CD8-positive, alpha-beta memory T cell (primary cell): ENCODE data around the gene TRIM61. TPM values are rescaled to one million over a fixed set of nuclear protein-coding genes. Genes with fewer than 3 reads are reported as not detected.
"Not testable (repeated sequence)": the region's sequence is repeated elsewhere in the genome, so short reads cannot be mapped to it uniquely, and the experiment has no call there.

ENCODE experiments used
- CTCF ChIA-PET: fragments of 350-600 bp; sonication (Branson Sonifier 250); formaldehyde crosslinking; loops from one replicate; lab custom pipeline; 2021; ENCODE audit warnings: antibody characterized with exemption; lab: Charles Lee
- POLR2A ChIA-PET: fragments of 350-600 bp; sonication (Branson Sonifier 250); formaldehyde crosslinking; loops from one replicate; lab custom pipeline; 2021; ENCODE audit warnings: antibody characterized with exemption; lab: Charles Lee
- DNase-seq, 5 donors: peaks; one replicate each; pipeline versions ENCODE4 v3.0.0 to v3.0.0-alpha.2; 2020 to 2022; ENCODE audit warnings: mixed read lengths in 1 of 5
- H3K27ac ChIP-seq: one replicate; pipeline ENCODE4 v1.7.0; 2013; ENCODE audit warnings: low read depth, mild to moderate bottlenecking, low read length, moderate library complexity
- H3K27me3 ChIP-seq: 2 replicates; pipeline ENCODE4 v1.7.0; 2013; ENCODE audit warnings: low read length, mild to moderate bottlenecking; ENCODE audit not compliant: insufficient read depth, poor library complexity, severe bottlenecking
- H3K36me3 ChIP-seq: 2 replicates; pipeline ENCODE4 v1.7.0; 2013; ENCODE audit warnings: mild to moderate bottlenecking, low read length, moderate library complexity; ENCODE audit not compliant: insufficient read depth
- H3K4me1 ChIP-seq: 2 replicates; pipeline ENCODE4 v1.7.0; 2013; ENCODE audit warnings: mild to moderate bottlenecking, low read length, moderate library complexity; ENCODE audit not compliant: insufficient read depth
- H3K4me3 ChIP-seq: 2 replicates; pipeline ENCODE4 v1.7.0; 2013; ENCODE audit warnings: mild to moderate bottlenecking, low read length
- H3K9me3 ChIP-seq: 2 replicates; pipeline ENCODE4 v1.7.0; 2013; ENCODE audit warnings: mild to moderate bottlenecking, low read length
- H3K27ac Mint-ChIP-seq, 8 donors: one replicate each; pipeline ENCODE4 v1.8.0; 2020 to 2021; ENCODE audit warnings: mixed read lengths in 8 of 8, mild to moderate bottlenecking in 6 of 8, inconsistent platforms in 3 of 8, moderate library complexity in 3 of 8
- H3K27me3 Mint-ChIP-seq, 2 donors: one replicate each; pipeline ENCODE4 v1.8.0; 2020 to 2021; ENCODE audit warnings: mixed read lengths in 2 of 2, mild to moderate bottlenecking in 1 of 2, moderate library complexity in 1 of 2
- H3K36me3 Mint-ChIP-seq, 3 donors: one replicate each; pipeline ENCODE4 v1.8.0; 2020 to 2021; ENCODE audit warnings: mixed read lengths in 3 of 3, inconsistent platforms in 1 of 3, mild to moderate bottlenecking in 1 of 3
- H3K4me1 Mint-ChIP-seq, 3 donors: one replicate each; pipeline ENCODE4 v1.8.0; 2020 to 2021; ENCODE audit warnings: mixed read lengths in 3 of 3, inconsistent platforms in 1 of 3, mild to moderate bottlenecking in 1 of 3
- H3K4me3 Mint-ChIP-seq, 7 donors: one replicate each; pipeline ENCODE4 v1.8.0; 2020 to 2021; ENCODE audit warnings: mixed read lengths in 7 of 7, mild to moderate bottlenecking in 6 of 7, moderate library complexity in 4 of 7, inconsistent platforms in 2 of 7
- H3K9me3 Mint-ChIP-seq, 5 donors: one replicate each; pipeline ENCODE4 v1.8.0; 2020 to 2022; ENCODE audit warnings: mixed read lengths in 5 of 5, mild to moderate bottlenecking in 3 of 5, moderate library complexity in 2 of 5, inconsistent platforms in 1 of 5
- polyA plus RNA-seq: library from polyadenylated mRNA; unstranded; fragments of 300-500 nt; fragmentation: Illumina TruSeq; gene quantifications from one replicate; pipeline ENCODE4 v1.2.3, GENCODE V29; 2021
- total RNA-seq, 2 experiments: library from RNA; stranded (reverse); gene quantifications; one replicate each; pipeline ENCODE4 v1.2.3, GENCODE V29; 2021

Gene TRIM61
- total RNA-seq (1 to 10 TPM; 2.7 to 3.3 TPM), polyA plus RNA-seq (1.3 TPM)

DNA sequence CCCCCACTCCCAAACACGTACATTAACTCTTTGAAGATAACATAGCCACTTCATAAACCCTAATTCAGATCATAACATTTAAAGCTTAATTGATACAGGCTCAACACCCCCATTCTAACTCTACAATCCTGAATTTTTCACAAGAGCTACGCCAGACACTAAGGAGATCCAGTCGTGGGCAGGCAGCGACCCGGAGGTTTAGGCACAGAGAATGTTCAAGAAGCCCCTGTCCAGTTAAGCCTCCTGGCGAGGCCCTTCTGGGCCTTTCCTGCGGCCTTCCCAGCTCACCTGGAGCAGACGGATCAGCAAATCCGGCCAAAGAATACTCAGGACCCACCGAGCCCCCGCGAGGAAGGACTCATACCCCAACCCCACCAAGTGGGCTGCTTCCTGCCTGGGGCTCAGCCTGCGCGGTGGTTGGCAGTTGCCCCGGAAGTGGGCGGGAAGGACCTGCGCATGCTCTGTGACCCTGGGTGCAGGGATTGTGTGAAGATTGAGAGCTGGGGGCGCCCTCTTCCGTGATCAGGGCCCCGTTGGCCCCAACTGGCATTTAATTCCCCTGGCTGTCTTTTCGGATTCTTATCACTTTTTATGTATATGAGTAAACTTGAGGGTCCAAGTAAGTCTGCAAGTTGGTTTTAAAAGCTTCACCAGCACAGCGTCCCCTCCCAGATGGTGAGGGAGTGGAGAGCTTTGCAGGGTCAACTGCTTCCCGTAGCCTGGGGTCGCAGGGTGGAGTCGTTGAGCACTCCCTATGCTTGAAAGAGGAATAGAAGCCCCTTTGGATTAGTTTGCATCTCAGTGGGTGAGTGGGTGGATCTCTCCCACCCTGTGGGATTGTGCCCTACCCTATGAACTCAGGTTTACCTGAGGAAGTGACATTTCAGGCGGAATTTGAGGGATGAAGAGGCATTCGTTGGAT lies at the start of gene TRIM61:
Gene TRIM61, minus strand, starts transcription at position 415 of the 922 bp plus-strand sequence. CDS start 7,655 bp downstream, outside the sequence.
- Mint-ChIP-seq H3K9me3 (peaks cover 0 to 4% (median 0%) of the 10 kb centered on the region in 5 donors), H3K27ac (peak within 1 kb of the TSS in 7 of 8 donors; percentile 24 to 93 (median 83)), H3K4me1 (peaks cover 0 to 37% (median 5%) of the 10 kb centered on the region in 3 donors), H3K4me3 (peak within 1 kb of the TSS; percentile 63 to 90 (median 83)), H3K36me3 (peaks cover 0 to 18% (median 0%) of the 10 kb centered on the region in 3 donors), H3K27me3 (peaks cover 0 to 7% of the 10 kb centered on the region in 2 donors)
- CTCF ChIA-PET: interaction anchor here (0.8 to 1.4 kb wide), 4 partner anchors 10 to 47 kb away, joined by 3 to 6 read pairs (median 4); no protein-coding TSS in a partner anchor
- POLR2A ChIA-PET: no interaction called here
- no peaks in the 10 kb centered on the region for H3K36me3 ChIP-seq
- H3K9me3 ChIP-seq: no peaks in the 10 kb centered on the region
- H3K27me3 ChIP-seq: no peaks in the 10 kb centered on the region
- peak; percentile 10 to 74 (median 28) for DNase-seq
- peak within 1 kb of the TSS; percentile 68 for H3K4me3 ChIP-seq
- peaks cover 6% of the 10 kb centered on the region for H3K4me1 ChIP-seq
- peak within 1 kb of the TSS; percentile 24 for H3K27ac ChIP-seq

GRCh38 chr4:165025782-165026181 lies 48.3 kb upstream of the TRIM61 start:
- H3K9me3 Mint-ChIP-seq, CTCF ChIA-PET, H3K4me3 Mint-ChIP-seq, H3K9me3 ChIP-seq, H3K4me1 ChIP-seq, H3K4me3 ChIP-seq, H3K27ac Mint-ChIP-seq, DNase-seq, H3K27me3 ChIP-seq, H3K27ac ChIP-seq, H3K36me3 ChIP-seq, POLR2A ChIA-PET, H3K36me3 Mint-ChIP-seq, H3K4me1 Mint-ChIP-seq: not testable (repeated sequence)
- peaks cover 2 to 16% of the 10 kb centered on the region in 2 donors for H3K27me3 Mint-ChIP-seq

GRCh38 chr4:165019995-165020394 lies 42.5 kb upstream of the TRIM61 start:
- H3K4me3 Mint-ChIP-seq, H3K4me1 ChIP-seq, H3K4me3 ChIP-seq, DNase-seq, POLR2A ChIA-PET, H3K27me3 Mint-ChIP-seq, H3K4me1 Mint-ChIP-seq, H3K9me3 Mint-ChIP-seq, H3K27ac Mint-ChIP-seq, H3K36me3 Mint-ChIP-seq, H3K27me3 ChIP-seq, H3K36me3 ChIP-seq, H3K9me3 ChIP-seq, H3K27ac ChIP-seq, CTCF ChIA-PET: not testable (repeated sequence)

GRCh38 chr4:165016971-165017370 lies 39.5 kb upstream of the TRIM61 start:
- DNase-seq: no peak
- Histone ChIP-seq H3K27ac (no peak overlapping the region), H3K4me1 (no peaks in the 10 kb centered on the region), H3K27me3 (no peaks in the 10 kb centered on the region), H3K36me3 (no peaks in the 10 kb centered on the region), H3K9me3 (no peaks in the 10 kb centered on the region), H3K4me3 (no peak overlapping the region)
- peaks cover 7 to 8% of the 10 kb centered on the region in 2 donors for H3K27me3 Mint-ChIP-seq
- no peaks in the 10 kb centered on the region for H3K9me3 Mint-ChIP-seq
- POLR2A ChIA-PET: no interaction called here
- peak overlapping the region in 1 of 8 donors; percentile 64 for H3K27ac Mint-ChIP-seq
- CTCF ChIA-PET: interaction anchor here (1.5 kb wide), 1 partner anchor 10 kb away, joined by 4 read pairs; no protein-coding TSS in a partner anchor
- peaks cover 3 to 4% (median 4%) of the 10 kb centered on the region in 3 donors for H3K4me1 Mint-ChIP-seq
- no peaks in the 10 kb centered on the region for H3K36me3 Mint-ChIP-seq
- peak overlapping the region in 1 of 7 donors; percentile 7 for H3K4me3 Mint-ChIP-seq

DNA sequence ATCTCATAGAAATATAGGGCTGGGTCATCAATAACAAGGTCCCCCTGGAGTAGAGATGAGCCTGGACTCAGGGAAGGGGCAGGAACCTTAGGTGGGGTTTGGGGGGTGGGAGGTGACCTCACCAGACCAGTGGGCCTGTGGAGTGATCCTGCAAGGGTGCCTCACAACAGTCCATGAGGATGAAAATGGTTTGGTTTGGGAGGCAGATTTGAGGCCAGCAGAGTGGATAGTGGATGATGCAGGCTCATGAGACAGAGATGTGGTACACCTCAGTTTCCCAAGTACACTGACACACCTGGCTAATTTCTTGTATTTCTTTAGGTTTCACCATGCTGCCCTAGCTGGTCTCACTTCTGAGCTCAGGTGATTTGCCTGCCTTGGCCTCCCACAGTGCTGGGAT lies 36.2 kb upstream of the TRIM61 start:
- POLR2A ChIA-PET: no interaction called here
- no peak overlapping the region for H3K27ac Mint-ChIP-seq
- no peak overlapping the region for H3K27ac ChIP-seq
- H3K36me3 Mint-ChIP-seq: no peaks in the 10 kb centered on the region
- no peaks in the 10 kb centered on the region for H3K9me3 Mint-ChIP-seq
- H3K27me3 Mint-ChIP-seq: peaks cover 11 to 15% of the 10 kb centered on the region in 2 donors
- H3K4me3 ChIP-seq: no peak overlapping the region
- DNase-seq: no peak
- H3K4me1 Mint-ChIP-seq: peaks cover 3 to 11% (median 4%) of the 10 kb centered on the region in 3 donors
- CTCF ChIA-PET: no interaction called here
- H3K4me3 Mint-ChIP-seq: no peak overlapping the region
- no peaks in the 10 kb centered on the region for H3K4me1 ChIP-seq
- H3K27me3 ChIP-seq: no peaks in the 10 kb centered on the region
- H3K36me3 ChIP-seq: no peaks in the 10 kb centered on the region
- no peaks in the 10 kb centered on the region for H3K9me3 ChIP-seq

GRCh38 chr4:165011403-165011802 lies 33.9 kb upstream of the TRIM61 start:
- H3K27ac Mint-ChIP-seq: no peak overlapping the region
- Histone ChIP-seq H3K36me3 (no peaks in the 10 kb centered on the region), H3K9me3 (no peaks in the 10 kb centered on the region), H3K27ac (no peak overlapping the region), H3K27me3 (no peaks in the 10 kb centered on the region), H3K4me1 (no peaks in the 10 kb centered on the region), H3K4me3 (no peak overlapping the region)
- peaks cover 5 to 23% of the 10 kb centered on the region in 2 donors for H3K27me3 Mint-ChIP-seq
- no peaks in the 10 kb centered on the region for H3K36me3 Mint-ChIP-seq
- H3K4me3 Mint-ChIP-seq: no peak overlapping the region
- no peaks in the 10 kb centered on the region for H3K9me3 Mint-ChIP-seq
- no peak for DNase-seq
- ChIA-PET CTCF (no interaction called here), POLR2A (no interaction called here)
- peaks cover 0 to 7% (median 0%) of the 10 kb centered on the region in 3 donors for H3K4me1 Mint-ChIP-seq

DNA sequence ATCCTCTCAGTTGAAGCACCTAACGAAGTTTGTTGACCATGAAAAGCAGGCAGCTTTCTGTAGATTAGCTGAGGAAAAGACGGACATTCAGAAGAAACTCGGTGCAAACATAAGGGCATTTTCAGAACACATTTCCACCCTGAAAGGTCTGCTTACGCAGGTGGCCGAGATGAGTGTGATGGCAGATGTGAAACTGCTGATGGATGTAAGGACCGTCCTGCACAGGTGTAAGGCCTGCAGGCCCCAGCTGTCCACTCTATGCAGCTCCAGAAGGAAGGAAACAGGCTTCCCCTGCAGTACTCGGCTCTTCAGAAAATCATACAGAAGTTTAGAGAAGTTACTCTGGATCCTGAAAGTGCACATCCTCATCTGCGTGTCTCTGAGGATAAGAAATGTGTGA lies 33.5 kb upstream of the TRIM61 start:
- no peak overlapping the region for H3K4me3 Mint-ChIP-seq
- DNase-seq: no peak
- H3K36me3 Mint-ChIP-seq: no peaks in the 10 kb centered on the region
- H3K27ac Mint-ChIP-seq: peak overlapping the region in 1 of 8 donors; percentile 47
- Histone ChIP-seq H3K27me3 (no peaks in the 10 kb centered on the region), H3K4me3 (no peak overlapping the region), H3K9me3 (no peaks in the 10 kb centered on the region), H3K27ac (no peak overlapping the region), H3K36me3 (no peaks in the 10 kb centered on the region), H3K4me1 (no peaks in the 10 kb centered on the region)
- ChIA-PET POLR2A (no interaction called here), CTCF (no interaction called here)
- H3K4me1 Mint-ChIP-seq: peaks cover 0 to 7% (median 0%) of the 10 kb centered on the region in 3 donors
- no peaks in the 10 kb centered on the region for H3K9me3 Mint-ChIP-seq
- peaks cover 5 to 23% of the 10 kb centered on the region in 2 donors for H3K27me3 Mint-ChIP-seq

DNA sequence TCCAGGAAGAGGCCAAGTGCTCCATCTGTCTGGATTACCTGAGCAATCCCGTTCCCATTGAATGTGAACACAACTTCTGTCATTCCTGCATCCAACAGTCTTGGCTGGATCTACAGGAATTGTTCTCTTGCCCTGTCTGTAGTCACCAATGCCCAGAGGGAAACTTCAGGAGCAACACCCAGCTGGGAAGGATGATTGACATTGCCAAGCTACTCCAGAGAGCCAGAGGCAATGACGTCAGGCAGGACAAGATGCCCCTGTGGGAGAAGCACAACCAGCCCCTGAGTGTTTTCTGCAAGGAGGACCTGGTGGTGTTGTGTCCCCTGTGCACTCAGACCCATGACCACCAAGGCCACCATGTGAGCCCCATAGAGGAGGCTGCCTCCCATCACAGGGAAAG lies 33.0 kb upstream of the TRIM61 start:
- Histone ChIP-seq H3K4me1 (no peaks in the 10 kb centered on the region), H3K36me3 (no peaks in the 10 kb centered on the region), H3K27ac (no peak overlapping the region), H3K4me3 (no peak overlapping the region), H3K9me3 (no peaks in the 10 kb centered on the region), H3K27me3 (no peaks in the 10 kb centered on the region)
- POLR2A ChIA-PET: no interaction called here
- CTCF ChIA-PET: no interaction called here
- Mint-ChIP-seq H3K4me3 (no peak overlapping the region), H3K9me3 (no peaks in the 10 kb centered on the region), H3K36me3 (no peaks in the 10 kb centered on the region), H3K27me3 (peaks cover 5 to 24% of the 10 kb centered on the region in 2 donors), H3K27ac (peak overlapping the region in 1 of 8 donors; percentile 47), H3K4me1 (peaks cover 0 to 7% (median 0%) of the 10 kb centered on the region in 3 donors)
- DNase-seq: no peak
